ENCODE results near the gene HBG2. TPM values are rescaled to one million over a fixed set of nuclear protein-coding genes. Genes with fewer than 3 reads are reported as not detected.

The HBG2 gene
- total and polyA plus RNA-seq, 9 of the 15 experiments (the other 6 are each of a cell fraction or from before 2014, with no cell fraction given) = 1,626 to 58,619 (median 10,515) TPM

GRCh38 chr11:5288108-5288905, 33.7 kb upstream of the HBG2 start (continued):
- peak; percentile 26; the same call in 1 of the 2 replicates for TF ChIP-seq NKRF (IDR thresholded peaks at IDR 0.05; ENCODE audit: borderline replicate concordance)
- TF ChIP-seq E2F5 (CRISPR knock-in tag; IDR thresholded peaks at IDR 0.05) = no peak
- TF ChIP-seq ZNF318 (IDR thresholded peaks at IDR 0.05; ENCODE audit: borderline replicate concordance in 1 of 2, low read depth in 1 of 2) = no peak
- TF ChIP-seq NONO (IDR thresholded peaks at IDR 0.05; ENCODE audit: low read depth in 2 of 2, low read length in 1 of 2) = no peak
- TF ChIP-seq ZNF75A (CRISPR knock-in tag; IDR thresholded peaks at IDR 0.05) = no peak
- TF ChIP-seq ZNF766 (CRISPR knock-in tag; conservative IDR thresholded peaks at IDR 0.05) = peak; percentile 53
- no peak for TF ChIP-seq ARNT (IDR thresholded peaks at IDR 0.05)
- no peak for TF ChIP-seq PCBP1 (IDR thresholded peaks at IDR 0.05; ENCODE audit: low read depth, low read length, poor library complexity, severe bottlenecking)
- TF ChIP-seq HNRNPUL1 (IDR thresholded peaks at IDR 0.05; ENCODE audit: low read length) = no peak
- no peak for TF ChIP-seq PYGO2 (tag; IDR thresholded peaks at IDR 0.05)
